ENCODE results near the gene FAM120A.

FAM120A gene

GRCh38 chr9:93473411-93473810, 21.9 kb downstream of the FAM120A start:
- no peaks in the 10 kb centered on the region for H3K27me3 ChIP-seq (ENCODE audit: control insufficient read depth, insufficient read depth, low read length)
- TF ChIP-seq CTCF (IDR thresholded peaks at IDR 0.05) = no peak
- no peak overlapping the region for H2AFZ ChIP-seq
- no peak overlapping the region for H3K9ac ChIP-seq
- H3K27ac ChIP-seq = no peak overlapping the region
- H3K36me3 ChIP-seq (ENCODE audit: control insufficient read depth, insufficient read depth, low read length) = no peaks in the 10 kb centered on the region
- no peaks in the 10 kb centered on the region for H3K9me3 ChIP-seq (ENCODE audit: control insufficient read depth, low read length)
- H3K79me2 ChIP-seq = peaks cover 9% of the 10 kb centered on the region
- no peaks in the 10 kb centered on the region for H3K4me1 ChIP-seq
- H3K4me2 ChIP-seq (ENCODE audit: low read length) = no peak overlapping the region
- H3K4me3 ChIP-seq (ENCODE audit: low read depth, low read length) = no peak overlapping the region

- no peak overlapping the region for H3K4me3 ChIP-seq (ENCODE audit: low read depth, low read length)
- no peak for TF ChIP-seq CTCF (IDR thresholded peaks at IDR 0.05)
- H3K9ac ChIP-seq = no peak overlapping the region
- H3K4me1 ChIP-seq = no peaks in the 10 kb centered on the region
- no peak overlapping the region for H3K27ac ChIP-seq
- no peaks in the 10 kb centered on the region for H3K27me3 ChIP-seq (ENCODE audit: control insufficient read depth, insufficient read depth, low read length)
- H3K9me3 ChIP-seq (ENCODE audit: control insufficient read depth, low read length) = no peaks in the 10 kb centered on the region
- no peak overlapping the region for H2AFZ ChIP-seq
- no peak overlapping the region for H3K4me2 ChIP-seq (ENCODE audit: low read length)
- peaks cover 14% of the 10 kb centered on the region for H3K79me2 ChIP-seq
- H3K36me3 ChIP-seq (ENCODE audit: control insufficient read depth, insufficient read depth, low read length) = no peaks in the 10 kb centered on the region
These were observed 23.6 kb downstream of the FAM120A start for GRCh38 chr9:93475108-93475507.

- no peaks in the 10 kb centered on the region for H3K27me3 ChIP-seq (ENCODE audit: control insufficient read depth, insufficient read depth, low read length)
- no peak for TF ChIP-seq CTCF (IDR thresholded peaks at IDR 0.05)
- H3K4me3 ChIP-seq (ENCODE audit: low read depth, low read length) = no peak overlapping the region
- no peak overlapping the region for H3K4me2 ChIP-seq (ENCODE audit: low read length)
- H3K9me3 ChIP-seq (ENCODE audit: control insufficient read depth, low read length) = no peaks in the 10 kb centered on the region
- H3K27ac ChIP-seq = no peak overlapping the region
- no peaks in the 10 kb centered on the region for H3K4me1 ChIP-seq
- no peak overlapping the region for H3K9ac ChIP-seq
- H3K79me2 ChIP-seq = peaks cover 20% of the 10 kb centered on the region
- no peaks in the 10 kb centered on the region for H3K36me3 ChIP-seq (ENCODE audit: control insufficient read depth, insufficient read depth, low read length)
- no peak overlapping the region for H2AFZ ChIP-seq
These were observed 24.4 kb downstream of the FAM120A start for GRCh38 chr9:93475856-93476255.

- no peak overlapping the region for H3K4me3 ChIP-seq (ENCODE audit: low read depth, low read length)
- H3K4me1 ChIP-seq = no peaks in the 10 kb centered on the region
- no peaks in the 10 kb centered on the region for H3K9me3 ChIP-seq (ENCODE audit: control insufficient read depth, low read length)
- H3K27ac ChIP-seq = no peak overlapping the region
- no peak overlapping the region for H3K9ac ChIP-seq
- TF ChIP-seq CTCF (IDR thresholded peaks at IDR 0.05) = no peak
- no peaks in the 10 kb centered on the region for H3K36me3 ChIP-seq (ENCODE audit: control insufficient read depth, insufficient read depth, low read length)
- H3K79me2 ChIP-seq = peaks cover 25% of the 10 kb centered on the region
- no peaks in the 10 kb centered on the region for H3K27me3 ChIP-seq (ENCODE audit: control insufficient read depth, insufficient read depth, low read length)
- no peak overlapping the region for H3K4me2 ChIP-seq (ENCODE audit: low read length)
- no peak overlapping the region for H2AFZ ChIP-seq
These were observed 25.4 kb downstream of the FAM120A start for GRCh38 chr9:93476924-93477323.

GRCh38 chr9:93477397-93477796, 25.9 kb downstream of the FAM120A start:
- Histone ChIP-seq H3K36me3 (ENCODE audit: control insufficient read depth, insufficient read depth, low read length) (no peaks in the 10 kb centered on the region), H3K9me3 (ENCODE audit: control insufficient read depth, low read length) (no peaks in the 10 kb centered on the region), H3K4me1 (no peaks in the 10 kb centered on the region), H3K79me2 (peaks cover 26% of the 10 kb centered on the region), H3K27ac (no peak overlapping the region), H3K9ac (no peak overlapping the region), H2AFZ (no peak overlapping the region), H3K4me2 (ENCODE audit: low read length) (no peak overlapping the region), H3K4me3 (ENCODE audit: low read depth, low read length) (no peak overlapping the region), H3K27me3 (ENCODE audit: control insufficient read depth, insufficient read depth, low read length) (no peaks in the 10 kb centered on the region)
- no peak for TF ChIP-seq CTCF (IDR thresholded peaks at IDR 0.05)

All from parathyroid adenoma (tissue), 2 donors.